ENCODE data around the gene LINGO1. TPM values are rescaled to one million over a fixed set of nuclear protein-coding genes. Genes with fewer than 3 reads are reported as not detected.

LINGO1 gene
- polyA plus RNA-seq, 1 donor = 12.8 TPM

GRCh38 chr15:77634266-77634962, 1.7 kb upstream of the LINGO1 start:
- peak; percentile 55 for DNase-seq

- no peak for DNase-seq
Measured at GRCh38 chr15:77633913-77634265, 1.2 kb upstream of the LINGO1 start.

DNA sequence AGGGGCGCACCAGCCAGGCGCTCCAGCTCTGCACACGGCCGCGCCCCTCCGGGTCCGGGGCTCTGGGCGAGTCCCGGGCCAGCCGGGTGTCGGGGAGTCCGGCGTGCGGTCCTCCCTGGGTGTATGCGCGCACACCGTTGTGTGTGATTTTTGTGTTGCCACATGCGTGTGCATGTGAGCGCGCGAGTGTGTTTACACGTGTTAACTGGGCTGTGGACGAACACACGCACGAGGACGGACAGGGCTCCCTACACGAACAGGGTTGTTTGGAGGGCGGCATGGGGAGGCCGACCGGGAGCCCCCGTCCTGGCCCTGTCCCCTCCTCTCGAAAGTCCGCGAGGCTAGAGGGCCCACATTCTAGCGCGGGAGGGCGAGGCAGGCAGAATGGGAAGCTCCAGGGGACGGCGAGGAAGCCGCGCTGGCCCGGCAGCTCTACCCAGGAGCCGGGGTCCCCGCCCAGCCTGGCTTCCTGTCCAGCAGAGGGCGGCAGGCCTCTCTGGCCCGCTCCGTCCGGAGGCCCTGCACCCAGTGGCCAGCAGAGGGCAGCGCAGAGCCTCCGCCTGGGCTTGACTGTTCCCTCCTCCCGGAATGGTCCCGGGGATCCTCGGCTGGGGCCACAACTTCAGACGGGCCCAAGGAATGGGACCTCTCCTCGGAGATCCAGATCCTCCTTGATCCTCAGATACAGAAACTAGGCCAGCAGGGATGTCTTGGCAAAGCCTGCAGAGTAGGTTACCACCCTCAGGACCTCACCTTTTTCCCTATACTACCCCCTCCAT, 611 bp upstream of the LINGO1 start:
- peak; percentile 84 for DNase-seq

GRCh38 chr15:77631745-77632533, 773 bp downstream of the LINGO1 start:
- DNase-seq = no peak

- peak; percentile 63 for DNase-seq
Measured at GRCh38 chr15:77630956-77631744, 1.6 kb downstream of the LINGO1 start.

- DNase-seq = no peak
Measured at GRCh38 chr15:77630056-77630455, 2.7 kb downstream of the LINGO1 start.

DNA sequence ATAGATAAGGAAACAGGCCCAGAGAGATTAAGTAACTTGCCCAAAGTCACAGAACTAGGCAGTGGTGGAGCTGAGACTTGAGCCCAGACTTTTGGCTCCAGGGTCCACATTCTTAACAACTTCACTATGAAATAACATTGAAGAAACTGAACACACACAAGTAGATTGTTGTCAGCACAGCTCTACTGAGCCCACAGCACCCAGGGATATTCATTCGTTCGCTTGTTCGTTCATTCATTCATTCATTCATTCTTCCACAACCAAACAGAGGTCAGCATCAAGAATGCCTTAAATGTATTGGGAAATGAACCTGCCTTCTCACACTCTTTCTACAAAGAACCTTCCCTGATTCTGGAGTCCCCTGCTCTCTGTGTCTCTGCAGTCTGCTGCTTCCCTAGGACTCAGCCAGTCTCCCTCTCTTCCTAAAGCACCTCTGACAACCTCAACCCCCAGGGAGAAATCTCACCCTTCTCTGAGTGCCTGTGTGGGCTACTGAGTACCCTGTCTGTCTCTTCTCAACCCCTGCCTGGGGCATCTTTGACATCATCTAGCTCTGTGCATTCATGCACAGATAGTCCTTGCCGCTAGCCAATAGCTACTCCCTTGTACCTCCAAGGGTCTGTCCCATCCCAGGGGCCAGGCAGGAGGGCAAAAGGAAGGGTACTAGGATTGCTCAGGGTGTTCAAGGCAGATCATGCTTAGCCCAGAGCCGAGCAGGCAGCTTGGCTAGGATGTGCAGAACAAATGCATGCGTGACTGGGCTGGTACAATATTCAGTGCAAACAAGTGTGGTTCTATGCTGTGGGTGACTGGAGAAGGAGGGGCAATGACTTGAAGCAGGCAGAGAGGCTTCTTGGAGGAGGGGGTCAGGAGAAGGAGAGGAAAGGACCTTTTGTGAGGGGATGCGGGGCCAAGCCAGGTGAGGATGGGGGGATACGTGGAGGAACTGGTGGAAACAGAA, 3.4 kb downstream of the LINGO1 start:
- DNase-seq = no peak

GRCh38 chr15:77628010-77628409, 4.7 kb downstream of the LINGO1 start:
- DNase-seq = no peak

- no peak for DNase-seq
Measured at GRCh38 chr15:77627581-77627980, 5.1 kb downstream of the LINGO1 start.

DNA sequence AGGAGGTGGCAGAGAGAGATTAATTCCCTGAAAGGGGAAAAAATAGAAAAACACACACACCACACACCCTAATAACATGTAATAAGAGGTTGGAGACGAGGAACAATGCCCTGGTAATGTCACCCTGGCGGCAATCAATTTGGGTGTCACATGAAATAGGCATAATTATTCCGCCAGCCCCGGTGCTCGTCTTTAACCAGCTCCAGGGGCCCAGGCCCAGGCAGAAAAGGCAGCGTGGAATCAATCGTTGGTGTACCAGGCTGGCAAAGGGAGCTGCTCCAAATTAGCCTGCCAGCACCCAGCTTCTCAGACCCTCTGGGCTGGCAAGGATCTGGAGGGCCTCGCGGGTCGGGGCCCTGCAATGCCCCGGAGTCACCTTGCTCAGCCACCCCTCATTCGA, 5.6 kb downstream of the LINGO1 start:
- no peak for DNase-seq

- no peak for DNase-seq
Measured at GRCh38 chr15:77626002-77626401, 6.7 kb downstream of the LINGO1 start.

DNA sequence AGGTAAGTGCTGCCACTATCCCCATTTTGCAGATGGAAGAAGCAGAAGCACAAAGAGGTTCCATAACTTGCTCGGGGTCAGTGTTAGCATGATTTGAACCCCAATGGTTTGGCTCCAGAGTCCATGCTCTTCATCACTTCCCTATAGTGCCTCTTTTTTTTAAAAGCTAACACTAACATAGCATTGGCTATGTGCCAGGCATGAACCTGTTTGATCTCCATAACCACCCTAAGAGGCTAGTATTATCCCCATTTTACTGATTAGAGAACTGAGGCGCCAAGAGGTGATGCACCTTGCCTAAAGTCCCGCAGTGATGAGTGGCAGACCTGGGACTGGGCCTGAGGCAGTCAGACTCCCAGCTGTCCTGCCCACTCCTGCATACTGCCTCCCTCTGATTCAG, 7.3 kb downstream of the LINGO1 start:
- DNase-seq = no peak

GRCh38 chr15:77624868-77625267, 7.8 kb downstream of the LINGO1 start:
- DNase-seq = no peak

GRCh38 chr15:77623755-77624524, 8.8 kb downstream of the LINGO1 start:
- no peak for DNase-seq

GRCh38 chr15:77622934-77623754, 9.6 kb downstream of the LINGO1 start:
- no peak for DNase-seq

- no peak for DNase-seq
Measured at GRCh38 chr15:77622209-77622933, 10.3 kb downstream of the LINGO1 start.

- DNase-seq = no peak
Measured at GRCh38 chr15:77621847-77622208, 10.9 kb downstream of the LINGO1 start.

- DNase-seq = no peak
Measured at GRCh38 chr15:77620960-77621647, 11.6 kb downstream of the LINGO1 start.
